NCI-H2081 treated with DMSO at 0.1 percent for 48 hours (cell line): ENCODE results near the gene C17orf67.
A peak's percentile ranks its signal among the peaks of the same experiment; 100 is the strongest.

ENCODE experiments used
- DNase-seq: peaks from one replicate; lab custom pipeline; 2025; lab: John Stamatoyannopoulos, UW

The C17orf67 gene

GRCh38 chr17:56833057-56833808 is 487 bp downstream of the C17orf67 start:
- DNase-seq: peak; percentile 41

DNA sequence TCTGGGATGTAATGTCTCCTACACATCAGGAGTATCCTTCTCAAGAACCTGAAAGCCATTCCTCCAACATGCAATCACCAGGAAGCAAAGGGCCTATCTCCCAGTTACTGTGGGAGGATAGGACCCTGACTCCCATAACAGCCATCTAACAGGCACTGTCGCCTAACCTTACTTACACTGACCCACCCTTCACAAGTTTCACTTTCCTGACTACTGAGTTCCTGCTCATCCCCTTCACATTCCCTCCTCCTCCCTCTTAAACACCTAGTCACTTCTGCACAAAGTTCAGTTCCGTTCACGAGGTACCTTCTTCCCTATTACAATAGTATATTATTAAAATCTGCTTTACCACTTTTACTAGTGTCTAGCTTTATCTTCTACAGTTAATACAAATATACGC is 1.3 kb downstream of the C17orf67 start:
- no peak for DNase-seq

DNA sequence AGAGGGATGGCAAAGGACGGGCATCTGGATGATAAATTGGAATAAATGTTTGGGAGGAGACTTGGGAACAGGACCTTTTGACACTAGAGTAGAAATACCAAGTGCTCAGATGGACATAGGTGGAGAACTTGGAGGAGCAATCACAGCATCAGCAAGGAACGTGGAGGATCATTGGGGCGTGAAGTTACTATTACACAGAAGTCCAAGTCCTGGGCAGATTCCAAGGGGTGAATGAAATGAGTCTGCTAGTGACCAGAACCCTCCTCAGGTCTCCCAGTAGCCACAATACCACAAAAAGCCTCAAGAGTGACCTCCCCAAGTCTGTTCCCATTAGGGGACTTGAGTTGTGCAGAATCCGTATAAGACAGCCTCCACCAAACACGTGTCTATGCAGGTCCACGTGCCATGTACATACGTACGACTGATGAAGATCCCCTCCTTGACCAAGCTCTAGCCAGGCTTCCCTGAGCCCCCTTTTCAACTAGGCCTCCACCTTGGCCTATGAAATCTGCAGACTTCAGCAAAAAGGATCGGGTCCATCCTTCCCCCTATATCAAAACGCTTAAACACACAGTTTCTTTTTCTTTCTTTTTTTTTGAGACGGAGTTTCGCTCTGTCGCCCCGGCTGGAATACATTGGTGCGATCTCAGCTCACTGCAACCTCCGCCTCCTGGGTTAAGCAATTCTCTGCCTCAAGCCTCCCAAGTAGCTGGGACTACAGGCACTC is 2.2 kb downstream of the C17orf67 start:
- DNase-seq: no peak

- no peak for DNase-seq
These were observed 2.9 kb downstream of the C17orf67 start for GRCh38 chr17:56830726-56831368.

DNA sequence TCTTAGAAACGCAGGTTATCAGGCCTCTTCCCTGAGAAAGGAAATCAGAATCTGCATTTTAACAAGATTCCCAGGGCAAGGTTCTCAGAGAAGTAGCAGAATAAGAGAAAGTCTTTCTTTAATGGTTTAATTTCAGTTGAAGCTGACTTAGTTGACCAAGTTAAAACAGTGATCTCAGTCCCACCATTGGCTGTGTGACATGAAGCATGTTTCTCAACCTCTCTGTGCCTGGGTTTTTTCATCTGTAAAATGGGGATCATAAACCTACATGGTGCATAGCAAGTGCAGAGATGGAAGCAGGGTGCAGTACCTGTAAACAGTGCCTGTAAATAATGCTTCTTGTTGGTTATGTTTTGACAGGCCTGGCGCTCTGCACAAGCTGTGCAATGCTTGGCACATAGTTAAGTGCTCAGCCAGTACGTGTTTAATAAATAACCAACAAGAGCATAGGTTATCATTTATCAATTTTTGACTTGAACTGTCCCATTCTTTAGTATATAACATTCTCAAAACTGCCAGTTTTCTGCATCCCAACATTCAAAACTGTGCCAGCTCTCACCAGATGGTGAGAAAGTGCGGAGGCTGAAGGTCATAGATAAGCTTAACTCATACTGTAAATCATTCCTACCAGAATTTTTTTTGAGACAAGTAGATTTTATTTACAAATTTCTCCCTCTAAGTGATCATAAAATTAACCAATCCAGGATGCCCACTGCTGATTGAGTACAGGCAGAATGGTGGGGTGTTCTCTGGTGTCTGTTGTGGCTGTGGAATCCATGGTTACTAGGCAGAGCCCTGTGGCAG is 6.9 kb downstream of the C17orf67 start:
- no peak for DNase-seq

DNA sequence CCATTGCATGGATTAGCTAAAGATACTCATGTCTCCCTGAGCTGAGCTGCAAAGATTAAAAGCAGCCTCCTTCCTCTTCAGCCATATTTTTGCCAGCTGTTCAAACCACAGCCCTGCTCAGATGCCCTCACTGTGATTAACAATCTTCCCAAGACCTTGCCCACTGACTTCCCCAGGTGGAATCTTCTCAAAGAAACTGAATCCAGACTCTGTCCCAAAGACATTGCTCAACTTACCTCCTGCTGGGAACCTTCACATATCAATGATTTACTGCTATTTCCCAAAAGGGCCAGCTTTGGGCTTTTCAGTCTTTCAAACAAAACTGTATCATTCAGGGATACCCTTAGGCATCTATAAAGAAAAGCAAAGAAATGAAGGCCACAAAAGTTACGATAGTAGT is 9.2 kb downstream of the C17orf67 start:
- DNase-seq: no peak

DNA sequence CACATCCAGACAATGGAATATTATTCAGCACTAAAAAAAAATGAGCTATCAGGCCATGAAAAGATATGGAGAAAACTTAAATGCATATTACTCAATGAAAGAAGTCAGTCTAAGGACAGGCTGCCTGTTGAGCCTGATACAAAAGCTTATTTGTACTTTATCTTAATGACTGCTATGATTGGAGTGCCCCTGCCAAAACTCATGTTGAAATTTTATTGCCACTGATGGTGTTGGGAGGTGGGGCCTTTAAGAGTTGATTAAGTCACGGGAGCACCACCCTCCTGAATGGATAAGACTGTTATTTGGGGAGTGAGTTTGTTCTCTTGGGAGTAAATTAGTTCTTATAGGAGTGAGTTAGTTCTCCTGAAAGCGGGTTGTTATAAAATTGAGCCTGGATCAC is 9.9 kb downstream of the C17orf67 start:
- no peak for DNase-seq

GRCh38 chr17:56822725-56823124 is 11.0 kb downstream of the C17orf67 start:
- no peak for DNase-seq

GRCh38 chr17:56821847-56822534 is 11.7 kb downstream of the C17orf67 start:
- DNase-seq: no peak

GRCh38 chr17:56820207-56820606 is 13.5 kb downstream of the C17orf67 start:
- no peak for DNase-seq

DNA sequence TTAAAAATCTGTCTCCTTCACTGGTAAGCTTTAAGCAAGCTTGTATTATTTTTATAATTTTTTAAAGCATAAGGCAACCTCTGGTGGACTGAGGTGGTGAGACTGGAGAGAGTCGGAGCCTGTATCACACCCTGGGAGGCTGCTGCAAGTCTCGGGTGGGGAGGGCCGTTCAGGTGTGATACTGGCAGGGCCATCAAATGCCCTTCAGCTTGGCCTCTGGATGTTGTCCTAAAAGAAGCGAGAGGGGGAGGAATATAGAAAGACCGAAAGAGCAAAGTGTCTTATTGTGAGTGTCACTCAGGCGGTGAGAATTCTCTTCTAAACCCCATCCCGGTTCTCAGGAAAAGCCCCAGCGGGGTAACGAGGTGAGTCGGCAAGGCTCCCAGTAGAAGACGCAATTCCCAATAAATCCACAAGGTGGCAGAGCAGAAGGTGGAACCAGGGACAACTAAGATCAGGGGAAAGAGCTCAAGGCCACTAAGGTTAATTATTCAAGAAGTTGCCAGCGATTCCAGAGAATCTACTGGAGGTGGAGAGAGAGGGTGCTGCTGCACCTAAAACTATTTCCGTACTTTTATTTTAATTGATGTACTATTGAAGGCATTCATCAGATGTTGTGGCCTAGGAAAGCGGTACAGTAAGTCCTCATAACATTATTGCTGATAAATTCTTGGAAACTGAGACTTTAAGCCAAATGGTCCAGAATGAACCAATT is 14.1 kb downstream of the C17orf67 start:
- peak; percentile 17 for DNase-seq

- no peak for DNase-seq
These were observed 14.7 kb downstream of the C17orf67 start for GRCh38 chr17:56819030-56819429.

DNA sequence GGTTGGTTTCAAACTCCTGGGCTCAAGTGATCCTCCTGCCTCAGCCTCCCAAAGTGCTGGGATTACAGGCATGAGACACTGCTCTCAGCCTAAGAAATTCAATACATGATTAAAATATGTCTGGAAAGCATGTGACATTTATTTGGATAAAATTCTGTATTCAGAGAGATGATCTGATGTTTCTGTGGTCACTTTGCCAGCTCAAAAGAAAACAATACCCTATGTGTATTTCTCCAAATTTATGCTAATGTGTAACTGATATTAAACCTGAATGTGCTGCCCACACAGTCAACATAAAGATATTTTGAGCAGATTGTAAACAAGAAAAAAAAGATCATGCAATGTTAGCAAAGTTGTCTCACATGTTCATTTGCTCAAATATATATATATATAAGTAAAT is 16.7 kb downstream of the C17orf67 start:
- DNase-seq: no peak

DNA sequence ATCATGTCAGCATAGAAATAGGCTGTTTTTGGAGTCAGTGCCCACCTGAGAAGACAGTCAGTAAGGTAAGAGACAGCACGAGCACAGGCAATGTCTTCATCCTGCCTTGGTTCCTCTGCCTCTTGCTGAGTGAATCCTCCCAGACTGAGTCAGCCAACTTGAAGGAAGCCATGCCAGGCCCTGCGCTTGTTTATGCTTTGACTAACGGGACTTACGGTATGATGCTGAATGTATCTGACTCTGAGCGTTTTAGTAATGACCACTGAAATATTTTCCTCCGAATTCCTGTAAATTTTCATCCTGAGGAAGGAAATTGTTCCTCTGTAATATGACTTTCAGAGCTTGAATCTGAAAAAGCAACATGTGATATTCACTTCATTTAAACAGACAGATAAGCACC is 18.0 kb downstream of the C17orf67 start:
- no peak for DNase-seq

DNA sequence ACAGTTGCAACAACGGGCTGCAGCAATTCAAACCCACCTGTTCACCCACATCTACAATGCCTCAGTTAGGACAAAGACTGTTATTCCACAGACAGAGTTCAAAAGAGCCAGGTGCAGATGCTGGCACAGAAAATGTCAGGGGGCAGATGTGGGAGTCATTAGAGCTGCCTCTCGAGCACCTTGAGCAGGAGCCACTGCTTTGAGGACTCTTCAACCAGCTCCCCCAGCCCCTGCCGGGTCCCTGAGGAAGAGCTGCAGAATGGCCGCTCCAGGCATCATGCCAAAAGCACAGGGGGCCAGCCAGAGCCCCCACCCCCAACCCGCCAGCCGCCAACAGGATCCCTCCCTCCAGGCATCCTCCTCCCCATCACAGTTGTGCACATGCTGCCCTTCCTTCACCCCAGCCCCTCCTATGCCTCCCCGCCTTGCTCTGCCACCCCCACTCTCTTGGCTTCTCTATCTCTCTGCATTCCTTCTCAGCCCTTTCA is 20.8 kb downstream of the C17orf67 start:
- DNase-seq: no peak

- DNase-seq: no peak
These were observed 22.6 kb downstream of the C17orf67 start for GRCh38 chr17:56810891-56811775.

GRCh38 chr17:56810343-56810742 is 23.4 kb downstream of the C17orf67 start:
- DNase-seq: no peak

GRCh38 chr17:56809820-56810179 is 23.9 kb downstream of the C17orf67 start:
- no peak for DNase-seq

DNA sequence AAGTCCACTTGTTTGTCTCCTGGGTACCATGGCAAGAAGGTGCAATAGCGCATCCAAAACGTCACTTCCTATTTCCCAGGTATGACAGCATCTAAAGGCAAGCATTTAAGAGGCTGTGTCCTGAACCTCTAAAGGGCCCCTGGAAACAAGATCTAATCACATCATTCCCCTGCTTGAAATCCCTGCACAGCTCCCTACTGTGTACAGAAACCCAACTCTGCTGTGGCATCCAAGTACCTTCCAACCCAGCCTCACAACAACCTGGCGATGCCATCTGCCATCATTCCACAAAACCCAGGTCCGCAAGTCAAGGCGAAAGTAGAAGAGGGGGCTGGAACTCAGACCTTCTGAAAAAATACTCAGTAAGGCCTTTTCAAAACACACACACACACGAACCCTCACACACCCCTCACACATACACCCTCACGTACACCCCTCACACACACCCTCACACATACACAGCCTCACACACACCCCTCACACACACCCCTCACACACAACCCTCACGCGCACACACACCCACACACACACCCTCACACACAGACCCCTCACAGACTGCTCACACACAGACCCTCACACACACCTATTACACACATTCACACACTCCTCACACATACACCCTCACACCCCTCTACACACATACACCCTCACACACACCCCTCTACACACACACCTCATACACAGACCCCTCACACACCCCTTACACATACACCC is 24.5 kb downstream of the C17orf67 start:
- no peak for DNase-seq
